Superior temporal gyrus (tissue), 1 donor: ENCODE measurements around the gene ADGRL3.
"Not testable (repeated sequence)": the region's sequence is repeated elsewhere in the genome, so short reads cannot be mapped to it uniquely, and the experiment has no call there.

Experiments used
- DNase-seq: peaks from one replicate; pipeline ENCODE4 v3.0.0-alpha.2; 2016; ENCODE audit errors: extremely low spot score

The ADGRL3 gene

GRCh38 chr4:61205066-61205465 lies 4.9 kb downstream of the ADGRL3 start:
- DNase-seq, result peak; percentile 49

- not testable (repeated sequence) for DNase-seq
Observed at GRCh38 chr4:61207156-61207555, 7.0 kb downstream of the ADGRL3 start.

DNA sequence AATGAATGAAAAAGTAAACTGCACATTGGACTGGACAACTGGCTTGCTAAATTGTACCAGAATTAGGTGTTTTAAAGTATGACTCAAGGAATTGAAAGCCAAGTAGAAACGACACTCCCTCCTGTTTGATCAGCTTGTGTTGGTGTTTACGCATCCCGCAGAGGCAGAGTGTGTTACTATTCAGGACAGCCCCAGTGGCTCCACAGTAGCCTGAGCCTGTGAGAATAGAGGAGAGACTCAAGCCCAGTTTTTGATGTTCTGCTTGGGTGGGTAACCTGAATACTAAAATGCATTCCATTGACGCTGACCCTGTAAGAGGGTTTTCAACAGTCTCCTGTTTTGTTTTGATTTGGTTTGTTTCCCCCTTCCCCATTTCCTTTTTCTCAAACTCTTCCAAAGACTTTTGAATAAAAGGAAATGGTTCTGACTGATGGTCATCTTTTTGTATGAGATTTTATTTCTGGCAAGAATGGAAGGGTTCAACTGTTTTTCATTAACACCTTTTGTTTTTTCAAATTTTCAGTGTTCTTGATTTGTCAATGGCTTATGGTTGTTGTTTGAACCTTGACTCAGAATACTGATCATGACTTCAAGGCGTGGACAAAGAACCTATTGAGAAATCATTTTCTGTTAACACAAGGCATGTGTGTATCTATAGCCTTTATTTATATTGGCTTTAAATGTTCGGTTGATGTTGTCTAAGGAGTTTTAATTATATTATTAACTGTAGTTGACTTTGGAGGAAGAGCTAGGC lies 10.2 kb downstream of the ADGRL3 start:
- peak; percentile 58 for DNase-seq

GRCh38 chr4:61211781-61212180 lies 11.7 kb downstream of the ADGRL3 start:
- peak; percentile 38 for DNase-seq

GRCh38 chr4:61212788-61213187 lies 12.7 kb downstream of the ADGRL3 start:
- DNase-seq, result peak; percentile 29

DNA sequence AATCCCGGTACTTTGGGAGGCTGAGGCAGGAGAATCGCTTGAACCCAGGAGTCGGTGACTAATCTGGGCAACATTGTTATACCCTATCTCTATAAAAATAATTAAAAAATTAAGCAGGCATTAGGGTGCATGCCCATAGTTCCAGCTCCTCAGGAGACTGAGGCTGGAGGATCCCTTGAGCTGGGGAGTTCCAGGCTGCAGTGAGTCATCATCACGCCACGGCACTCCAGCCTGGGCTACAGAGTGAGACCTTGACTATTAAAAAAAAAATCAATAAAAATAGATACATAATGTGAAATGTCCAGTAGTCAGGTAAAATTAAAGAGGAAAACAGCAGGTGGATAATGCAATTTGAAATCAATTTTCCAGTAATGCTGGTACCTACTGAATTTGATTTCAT lies 14.6 kb downstream of the ADGRL3 start:
- no peak for DNase-seq

DNA sequence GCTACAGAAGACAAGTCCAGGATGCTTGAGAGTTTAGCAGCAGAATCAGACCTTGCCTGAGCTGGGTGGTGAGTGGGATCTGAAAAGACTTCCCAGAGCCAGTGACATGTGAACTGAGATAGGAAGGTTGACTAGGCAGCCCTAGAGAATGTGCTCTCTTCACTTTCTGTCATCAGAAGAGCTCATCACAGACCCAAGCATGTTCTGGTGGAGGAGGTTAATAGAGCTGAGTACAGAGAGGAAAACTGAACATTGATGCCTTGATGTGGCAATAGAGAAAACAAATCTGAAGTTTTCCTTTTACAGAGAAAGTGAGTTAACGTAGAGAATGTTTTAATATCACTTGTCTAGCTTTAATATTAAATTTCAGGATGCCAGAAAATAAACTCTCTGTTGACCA lies 17.1 kb downstream of the ADGRL3 start:
- no peak for DNase-seq

DNA sequence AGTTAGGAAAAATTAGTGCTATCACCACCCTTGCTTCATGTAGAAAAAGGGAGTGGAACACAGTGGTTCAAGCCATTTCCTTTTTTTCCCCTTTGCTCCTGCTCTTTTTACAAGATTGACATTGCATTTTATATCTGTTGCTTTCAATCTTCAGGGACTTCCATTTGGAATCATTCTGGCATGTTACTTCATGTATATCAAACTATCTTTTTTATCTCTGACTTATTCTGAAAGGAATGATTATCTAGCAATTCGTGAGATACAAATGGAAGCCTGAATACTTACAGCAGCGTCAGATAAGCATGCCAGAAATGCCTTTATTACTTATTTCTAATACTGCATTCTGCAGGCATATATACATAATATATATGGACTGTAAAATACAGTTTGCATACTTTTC lies 20.4 kb downstream of the ADGRL3 start:
- DNase-seq, result no peak

DNA sequence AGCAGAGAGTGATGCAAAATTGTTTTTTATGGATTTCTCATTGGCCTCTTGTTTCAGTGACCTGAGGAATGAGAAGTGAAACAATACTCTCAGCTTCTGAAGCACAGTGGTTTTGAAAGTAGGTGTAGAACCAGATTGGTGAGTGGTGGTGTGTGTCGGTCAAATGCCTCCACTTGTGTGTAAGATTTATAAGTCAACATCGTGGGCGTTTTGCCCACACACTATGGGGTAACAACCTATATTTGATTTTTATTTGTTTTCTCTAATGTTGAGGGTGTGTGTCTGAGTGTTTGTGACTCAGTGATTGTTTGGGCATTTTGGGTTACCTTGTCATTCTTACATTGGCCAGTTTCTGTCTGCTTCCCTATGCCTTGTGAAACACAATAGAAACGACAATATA lies 23.3 kb downstream of the ADGRL3 start:
- no peak for DNase-seq

DNA sequence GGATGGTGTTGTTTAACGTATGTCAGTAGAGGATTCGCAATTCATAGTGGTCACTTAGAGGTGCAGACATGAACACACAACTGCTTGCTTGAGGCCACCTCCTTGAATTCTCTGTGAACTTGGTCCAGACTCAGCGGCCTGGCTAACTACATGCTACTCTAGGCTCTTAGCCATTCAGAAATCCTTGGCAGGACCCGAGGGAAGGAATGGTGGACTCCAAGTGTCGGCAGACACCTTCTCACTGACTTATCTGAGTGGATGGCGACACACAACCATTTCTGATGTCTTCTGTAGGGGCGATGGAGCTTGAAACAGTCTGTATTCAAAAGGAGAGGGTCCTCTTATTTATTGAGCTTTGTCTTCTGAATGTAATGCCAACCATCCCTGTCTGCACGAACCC lies 24.4 kb downstream of the ADGRL3 start:
- DNase-seq, result no peak

- DNase-seq, result no peak
Observed at GRCh38 chr4:61225656-61226055, 25.5 kb downstream of the ADGRL3 start.

DNA sequence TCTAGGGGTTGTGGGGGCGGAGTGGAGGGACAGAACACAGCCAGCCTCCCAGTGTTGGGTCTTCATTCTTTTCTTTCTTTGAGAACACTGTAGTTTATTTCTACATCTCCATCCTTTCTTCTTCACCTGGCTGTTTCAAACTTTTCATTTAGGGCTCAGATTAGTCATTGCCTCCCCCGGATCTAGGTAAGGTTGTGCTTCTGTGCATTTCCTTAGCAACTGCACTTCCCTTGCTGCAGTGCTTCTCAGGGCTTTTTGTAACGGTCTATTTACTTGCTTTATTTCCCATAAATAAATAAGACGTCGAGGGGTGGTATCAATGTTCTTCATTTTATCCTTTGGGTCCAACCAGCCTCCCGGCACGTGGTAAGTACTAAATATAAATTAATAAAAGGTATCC lies 31.3 kb downstream of the ADGRL3 start:
- no peak for DNase-seq

GRCh38 chr4:61239250-61239649 lies 39.1 kb downstream of the ADGRL3 start:
- DNase-seq, result no peak

DNA sequence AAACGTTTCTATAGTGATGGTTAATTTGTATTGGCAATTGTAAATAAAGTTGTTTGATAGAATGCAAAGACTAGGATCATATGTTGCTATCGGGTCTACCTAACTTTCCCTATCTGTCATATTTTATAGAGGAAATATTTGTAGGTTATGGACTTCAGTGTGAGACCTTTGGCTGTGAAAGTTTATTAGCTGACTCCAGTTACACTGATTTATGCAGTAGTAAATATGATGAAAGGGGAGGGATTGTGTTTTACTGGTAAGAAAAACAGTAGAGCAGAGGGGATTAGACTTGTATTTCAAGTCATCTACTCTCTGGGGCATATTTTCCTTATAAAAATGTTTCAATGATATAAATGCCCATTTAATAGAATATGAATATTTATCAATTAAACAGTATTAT lies 43.8 kb downstream of the ADGRL3 start:
- no peak for DNase-seq

GRCh38 chr4:61245069-61245714 lies 45.1 kb downstream of the ADGRL3 start:
- DNase-seq, result no peak

DNA sequence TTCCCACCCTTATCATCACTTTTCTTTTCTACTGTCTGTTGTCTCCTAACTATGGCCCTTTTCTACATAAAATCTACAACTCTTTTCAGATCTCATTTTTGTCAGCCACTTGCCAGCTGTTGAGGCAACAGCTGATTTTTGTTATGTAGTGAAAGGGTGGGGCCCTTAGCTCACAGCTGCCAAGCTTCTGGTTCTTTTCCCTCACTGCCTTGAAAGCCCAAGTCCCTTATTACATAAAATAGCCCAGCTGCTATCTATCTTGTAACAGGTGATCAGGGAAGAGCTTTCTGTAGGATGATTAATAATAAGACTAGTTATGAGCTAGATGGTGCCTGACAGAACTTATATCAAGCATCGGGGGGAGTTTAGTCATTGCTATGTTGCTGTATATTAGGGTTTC lies 45.9 kb downstream of the ADGRL3 start:
- no peak for DNase-seq

DNA sequence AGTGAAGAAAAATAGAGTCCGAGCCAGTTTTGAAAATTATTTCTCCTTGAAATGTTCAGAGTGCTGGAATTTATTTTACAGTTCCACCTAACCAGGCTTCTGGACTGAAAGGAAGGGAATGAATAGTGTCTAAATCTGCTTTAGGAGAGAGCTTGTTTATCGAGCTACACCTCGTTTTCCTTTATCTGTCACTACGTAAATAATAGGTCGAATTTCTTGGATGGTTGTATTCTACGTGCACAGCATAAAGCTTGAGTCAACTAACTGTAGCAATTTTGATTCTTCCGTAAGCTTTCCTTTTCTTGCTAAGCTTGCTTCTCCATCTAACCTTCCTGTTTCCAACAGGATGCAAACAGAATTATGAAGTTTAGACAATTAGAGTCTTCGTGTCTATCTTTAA lies 48.6 kb downstream of the ADGRL3 start:
- no peak for DNase-seq

- DNase-seq, result no peak
Observed at GRCh38 chr4:61251129-61251528, 51.0 kb downstream of the ADGRL3 start.

DNA sequence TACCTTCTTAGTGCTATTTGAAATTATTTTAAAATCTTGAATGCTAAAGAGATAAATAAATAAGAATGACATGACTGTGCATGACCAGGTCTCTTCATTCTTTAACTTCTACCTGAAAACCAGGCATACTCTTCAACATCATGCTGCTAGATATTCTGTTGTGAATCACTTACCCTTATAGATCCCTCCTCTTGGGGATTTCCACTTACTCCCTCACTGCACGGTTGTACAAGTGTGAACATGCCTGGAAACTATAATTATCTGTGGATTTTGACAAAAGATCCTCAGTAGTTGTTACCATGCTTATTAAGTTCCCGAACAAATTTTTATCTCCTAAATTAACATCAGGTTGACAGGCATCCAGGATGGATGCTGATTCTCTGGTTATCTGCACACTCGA lies 54.3 kb downstream of the ADGRL3 start:
- DNase-seq, result no peak

DNA sequence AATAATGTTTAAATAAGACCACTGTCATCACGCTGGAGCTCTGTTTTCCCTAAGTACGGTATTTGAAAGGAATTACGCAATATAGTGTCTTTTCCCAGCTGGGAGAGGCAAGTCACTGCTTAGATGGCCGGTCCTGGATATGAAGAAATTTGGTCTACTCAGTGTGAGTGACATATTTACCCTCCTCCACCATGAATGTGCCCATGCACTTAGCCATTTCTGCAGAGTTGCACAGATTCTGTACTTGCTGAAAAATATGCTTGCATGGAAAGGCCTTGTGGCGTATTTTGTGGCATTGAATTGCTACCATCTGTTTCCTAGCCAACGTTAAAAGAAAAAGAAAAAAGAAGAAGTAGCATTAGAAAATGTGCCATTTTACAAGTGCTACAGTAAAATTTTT lies 73.1 kb downstream of the ADGRL3 start:
- DNase-seq, result no peak

GRCh38 chr4:61274286-61274685 lies 74.2 kb downstream of the ADGRL3 start:
- DNase-seq, result no peak

GRCh38 chr4:61275241-61275640 lies 75.1 kb downstream of the ADGRL3 start:
- no peak for DNase-seq

DNA sequence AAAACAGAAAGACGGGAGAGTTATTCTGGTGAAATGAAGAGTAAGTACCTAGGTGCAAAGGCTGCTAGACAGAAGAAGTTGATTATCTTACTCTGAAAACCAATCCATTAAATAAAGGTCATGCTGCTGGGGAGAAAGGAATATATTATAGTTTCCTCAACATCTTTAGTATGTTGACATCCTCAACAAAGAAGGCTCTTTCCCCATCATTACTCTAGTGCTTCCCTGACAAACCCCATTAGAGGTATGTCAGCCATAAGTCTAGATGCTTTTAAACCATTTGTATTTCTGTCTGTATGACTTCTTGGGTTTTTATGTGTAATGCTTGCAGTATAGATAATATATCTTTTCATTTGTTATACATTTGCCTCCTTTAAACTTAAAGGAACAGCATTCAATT lies 75.9 kb downstream of the ADGRL3 start:
- no peak for DNase-seq
